Breast epithelium (tissue), 4 donors: Measurements from ENCODE around the gene PHTF2. TPM values are rescaled to one million over a fixed set of nuclear protein-coding genes. Genes with fewer than 3 reads are reported as not detected.

Experiments used
- DNase-seq, 2 donors: peaks; one replicate each; pipeline ENCODE4 v3.0.0-alpha.2; 2019; ENCODE audit warnings: low spot score in 2 of 2
- H3K27ac ChIP-seq, 2 donors: fragments of 200-600 bp; sonication (generic) in 1 of 2; one replicate each; pipeline ENCODE4 v1.5.1; 2016 to 2019; ENCODE audit warnings: mild to moderate bottlenecking in 1 of 2
- H3K27me3 ChIP-seq, 2 donors: fragments of 200-600 bp; sonication (generic) in 1 of 2; one replicate each; pipeline versions ENCODE4 v1.5.1 to v1.6.0; 2017 to 2019; ENCODE audit warnings: control low read depth in 1 of 2, mild to moderate bottlenecking in 1 of 2
- H3K36me3 ChIP-seq: fragments of 200-600 bp; one replicate; pipeline ENCODE4 v1.5.1; 2019
- H3K4me1 ChIP-seq, 2 donors: fragments of 200-600 bp; sonication (generic); one replicate each; pipeline ENCODE4 v1.5.1; 2016 to 2019; ENCODE audit warnings: control low read depth in 1 of 2
- H3K4me3 ChIP-seq, 3 donors: fragments of 200-600 bp; sonication (generic); 1 replicate in 2 of 3; 2 replicates in 1 of 3; pipeline ENCODE4 v1.5.1; 2016 to 2019; ENCODE audit warnings: mild to moderate bottlenecking in 3 of 3, moderate library complexity in 2 of 3
- H3K9me3 ChIP-seq, 2 donors: fragments of 200-600 bp; sonication (generic) in 1 of 2; one replicate each; pipeline ENCODE4 v1.5.1; 2016 to 2019; ENCODE audit warnings: control low read depth in 1 of 2
- CTCF ChIP-seq, 3 donors: fragments of 450-650 bp; IDR thresholded peaks; one replicate each; pipeline ENCODE4 v1.5.1; 2016 to 2017; ENCODE audit warnings: antibody characterized with exemption in 3 of 3, mild to moderate bottlenecking in 3 of 3, moderate library complexity in 3 of 3
- POLR2A ChIP-seq: fragments of 450-650 bp; IDR thresholded peaks from one replicate; pipeline ENCODE4 v1.6.1; 2016; ENCODE audit warnings: antibody characterized with exemption, mild to moderate bottlenecking, moderate library complexity
- POLR2AphosphoS5 ChIP-seq, 3 donors: sonication (generic); formaldehyde crosslinking; IDR thresholded peaks; one replicate each; pipeline ENCODE4 v1.6.1; 2017; ENCODE audit warnings: antibody characterized with exemption in 3 of 3
- intact Hi-C: fragments of 100-400 bp; cut with DNase I; formaldehyde crosslinking; loops from one replicate; pipeline ENCODE4 v1.15.1; 2023; ENCODE audit warnings: low total_unique reads
- total RNA-seq, 3 donors: library from RNA; depleted of rRNA; stranded (reverse); fragments of >200 nt; gene quantifications; one replicate each; pipeline ENCODE4 v1.1.0, GENCODE V29; 2016

Gene PHTF2
- total RNA-seq, 3 donors from 2014 or later: 17.0 to 23.5 (median 19.2) TPM

DNA sequence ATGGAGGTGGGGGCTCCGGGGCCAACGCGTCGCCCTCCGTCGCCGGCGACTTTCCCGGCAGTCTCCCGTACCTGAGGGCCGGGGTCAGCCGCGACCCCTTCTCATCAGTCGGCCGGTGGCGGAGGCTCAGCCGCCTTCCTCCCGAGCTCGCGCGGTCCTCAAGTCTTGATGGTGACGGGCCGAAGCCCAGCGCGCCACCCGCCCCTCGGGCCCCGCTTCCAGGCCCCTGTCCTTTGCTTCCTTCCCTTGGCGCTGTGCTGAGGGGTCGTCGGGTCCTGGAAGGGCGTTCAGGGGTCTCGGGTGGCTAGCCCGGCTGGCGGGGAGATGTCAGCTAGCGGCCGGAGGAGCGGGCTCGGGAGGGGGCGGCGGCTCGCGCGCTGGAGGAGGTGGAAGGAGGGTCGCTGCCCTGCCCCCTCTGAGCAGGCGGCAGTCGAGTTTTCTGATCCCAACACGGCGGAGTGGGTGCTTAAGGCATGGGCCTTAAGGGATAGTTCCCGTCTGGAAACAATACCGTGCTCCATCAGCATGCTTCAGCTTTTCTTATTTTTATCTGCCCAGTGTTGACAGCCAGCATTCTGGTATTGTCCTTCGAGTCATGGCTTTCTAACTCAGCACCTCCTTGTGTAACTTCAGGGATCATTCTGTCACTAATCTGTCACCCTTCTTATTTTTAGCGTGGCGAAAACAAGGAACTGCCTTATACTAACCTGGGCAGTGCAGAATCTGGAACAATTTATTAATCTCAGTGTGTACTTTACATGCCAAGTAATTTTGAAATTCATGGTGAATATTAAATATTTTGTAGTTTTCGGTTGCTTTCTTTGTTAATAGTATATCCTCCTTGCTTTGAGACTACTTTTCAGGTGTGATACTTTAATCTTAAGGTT, 748 bp downstream of the PHTF2 start:
- TF ChIP-seq CTCF (IDR thresholded peaks at IDR 0.05) (no peak), POLR2AphosphoS5 (IDR thresholded peaks at IDR 0.05) (no peak), POLR2A (no peak)
- Histone ChIP-seq H3K4me1 (peaks cover 0 to 6% of the 10 kb centered on the region in 2 donors), H3K27ac (peak overlapping the region; percentile 84 to 93), H3K27me3 (no peaks in the 10 kb centered on the region), H3K4me3 (peak overlapping the region; percentile 76 to 90 (median 79)), H3K36me3 (no peaks in the 10 kb centered on the region), H3K9me3 (no peaks in the 10 kb centered on the region)
- peak in 1 of 2 donors; percentile 55 for DNase-seq
- intact Hi-C loops: no loop called here

- TF ChIP-seq POLR2AphosphoS5 (IDR thresholded peaks at IDR 0.05): no peak
- no peak for TF ChIP-seq CTCF (IDR thresholded peaks at IDR 0.05)
- no peak for TF ChIP-seq POLR2A
- H3K4me1 ChIP-seq: peaks cover 0 to 6% of the 10 kb centered on the region in 2 donors
- no peak for DNase-seq
- peak overlapping the region in 1 of 3 donors; percentile 90 for H3K4me3 ChIP-seq
- no peaks in the 10 kb centered on the region for H3K9me3 ChIP-seq
- intact Hi-C loops: no loop called here
- no peaks in the 10 kb centered on the region for H3K36me3 ChIP-seq
- H3K27me3 ChIP-seq: no peaks in the 10 kb centered on the region
- H3K27ac ChIP-seq: no peak overlapping the region
Observed at GRCh38 chr7:77800158-77800557, 1.6 kb downstream of the PHTF2 start.

DNA sequence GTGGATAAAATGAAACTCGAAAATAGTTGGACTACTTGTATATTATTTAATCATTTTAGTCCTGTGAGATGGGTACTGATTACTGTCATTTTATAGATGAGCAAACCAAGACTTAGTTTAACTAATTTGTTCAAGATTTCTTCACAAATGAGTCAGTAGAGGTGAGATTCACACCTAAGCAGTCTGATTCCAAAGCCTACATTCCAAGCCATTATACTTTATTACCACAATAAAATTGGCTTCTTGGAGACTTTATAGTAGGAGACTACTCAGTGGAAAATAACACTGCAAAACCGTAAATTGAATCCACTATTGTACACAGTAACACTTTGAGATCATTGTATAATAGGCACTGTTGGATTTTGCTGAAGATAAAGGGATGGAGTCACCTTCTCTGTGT, 2.2 kb downstream of the PHTF2 start:
- Histone ChIP-seq H3K36me3 (no peaks in the 10 kb centered on the region), H3K27ac (no peak overlapping the region), H3K9me3 (peaks cover 0 to under 1% of the 10 kb centered on the region in 2 donors), H3K4me3 (no peak overlapping the region), H3K27me3 (no peaks in the 10 kb centered on the region), H3K4me1 (peaks cover 0 to 6% of the 10 kb centered on the region in 2 donors)
- TF ChIP-seq POLR2A (no peak), CTCF (IDR thresholded peaks at IDR 0.05) (no peak), POLR2AphosphoS5 (IDR thresholded peaks at IDR 0.05) (no peak)
- DNase-seq: no peak
- intact Hi-C loops: no loop called here

DNA sequence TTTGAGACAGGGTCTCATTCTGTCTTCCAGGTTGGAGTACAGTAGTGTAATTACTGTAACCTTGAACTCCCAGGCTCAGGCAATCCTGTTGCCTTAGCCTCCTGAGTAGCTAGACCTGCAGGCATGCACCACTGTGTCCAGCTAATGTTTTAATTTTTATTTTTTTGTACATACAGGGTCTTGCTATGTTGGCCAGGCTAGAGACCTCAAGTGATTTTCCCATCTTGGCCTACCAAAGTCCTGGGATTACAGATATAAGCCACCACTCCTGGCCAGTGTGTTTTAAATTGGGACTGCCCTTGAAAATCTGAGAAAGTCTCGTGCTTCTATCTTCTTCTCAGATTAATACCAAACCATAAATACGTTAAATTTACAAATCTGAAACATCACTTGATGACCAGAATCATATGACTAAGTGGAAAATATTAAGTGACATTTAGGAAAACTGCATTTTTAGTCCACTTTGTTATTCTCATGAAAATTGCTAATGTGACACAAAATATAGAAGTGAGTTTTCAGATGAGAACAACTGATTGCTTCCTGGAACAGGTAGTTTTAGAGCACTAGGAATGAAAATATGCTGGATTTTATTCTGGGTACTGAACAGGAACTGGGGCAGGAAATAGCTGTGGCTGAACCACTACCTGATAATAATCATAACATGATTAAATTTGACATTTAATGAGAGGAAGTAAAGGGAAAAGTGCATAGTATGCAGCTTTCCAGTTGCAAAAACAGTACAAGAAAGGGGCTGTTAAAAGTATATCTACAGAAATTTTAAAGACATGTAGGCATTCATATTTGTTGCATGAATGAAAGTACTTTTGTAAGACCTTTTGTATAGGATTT, 4.2 kb downstream of the PHTF2 start:
- Histone ChIP-seq H3K4me3 (no peak overlapping the region), H3K27ac (no peak overlapping the region), H3K36me3 (no peaks in the 10 kb centered on the region), H3K27me3 (no peaks in the 10 kb centered on the region), H3K9me3 (peaks cover 0 to 21% of the 10 kb centered on the region in 2 donors), H3K4me1 (no peaks in the 10 kb centered on the region)
- intact Hi-C loops: no loop called here
- TF ChIP-seq POLR2AphosphoS5 (IDR thresholded peaks at IDR 0.05) (no peak), POLR2A (no peak), CTCF (IDR thresholded peaks at IDR 0.05) (no peak)
- no peak for DNase-seq
